GM18868 (cell line): ENCODE measurements around the gene ZNF860.

Experiments
- ATAC-seq: cut with Tn5 transposase; IDR thresholded peaks from one replicate; pipeline ENCODE4 v1.9.1; 2021; ENCODE audit warnings: mild to moderate bottlenecking, moderate library complexity; ENCODE audit not compliant: unreplicated experiment

ZNF860 gene

DNA sequence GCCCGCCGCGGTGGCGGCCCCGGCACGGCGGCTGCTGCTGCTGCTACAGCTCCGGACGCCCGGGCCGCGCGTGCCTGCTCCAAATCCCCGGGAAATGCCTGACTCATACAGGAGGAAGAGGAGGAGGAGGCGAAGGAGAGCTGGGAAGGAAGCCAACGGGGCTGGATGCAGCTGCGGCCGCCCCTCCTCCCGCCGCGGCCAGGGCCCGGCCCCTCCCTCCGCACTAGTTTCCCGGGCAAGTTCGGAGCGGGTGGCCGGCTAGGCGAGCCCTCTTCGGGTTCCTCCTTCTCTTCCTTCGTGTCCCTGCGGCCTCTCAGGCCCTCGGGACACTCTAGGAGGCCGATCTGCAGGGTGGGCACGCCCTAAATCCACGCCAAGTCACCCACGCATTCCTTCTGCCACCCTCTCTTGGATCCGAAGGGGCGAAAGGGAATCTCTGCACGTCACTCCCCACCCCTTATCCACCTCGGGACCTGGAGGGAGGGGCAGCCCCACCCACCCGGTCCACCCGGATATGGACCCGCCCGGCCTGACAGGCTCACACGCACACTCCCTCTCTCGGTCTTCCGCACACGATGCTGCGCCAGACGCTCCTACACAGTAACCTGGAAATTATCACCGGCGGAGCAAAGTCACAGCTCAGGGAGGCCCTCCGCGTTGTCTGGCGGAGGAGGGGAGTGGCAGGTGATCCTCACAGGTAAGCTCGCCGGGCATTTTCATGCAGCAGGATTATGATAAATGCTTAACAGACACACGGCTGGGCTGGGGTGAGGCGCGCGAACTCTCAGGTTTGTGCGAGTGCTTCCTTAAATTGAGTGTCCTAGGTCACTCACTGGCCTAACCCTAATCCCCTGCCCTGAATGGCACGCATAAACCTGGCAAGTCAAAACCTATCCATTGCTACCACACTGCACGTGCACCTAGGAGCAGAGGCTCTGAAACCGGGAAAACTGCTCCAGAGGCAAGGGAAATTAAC, at the start of gene ZNF860, which contains the start of gene OSBPL10:
Gene ZNF860, plus strand, starts transcription at position 545 of the 976 bp plus-strand sequence. CDS start 7,330 bp downstream, outside the sequence.
Gene OSBPL10, minus strand, starts transcription at position 57 of the 976 bp plus-strand sequence. CDS start 83 bp downstream, outside the sequence.
- ATAC-seq: no peak

DNA sequence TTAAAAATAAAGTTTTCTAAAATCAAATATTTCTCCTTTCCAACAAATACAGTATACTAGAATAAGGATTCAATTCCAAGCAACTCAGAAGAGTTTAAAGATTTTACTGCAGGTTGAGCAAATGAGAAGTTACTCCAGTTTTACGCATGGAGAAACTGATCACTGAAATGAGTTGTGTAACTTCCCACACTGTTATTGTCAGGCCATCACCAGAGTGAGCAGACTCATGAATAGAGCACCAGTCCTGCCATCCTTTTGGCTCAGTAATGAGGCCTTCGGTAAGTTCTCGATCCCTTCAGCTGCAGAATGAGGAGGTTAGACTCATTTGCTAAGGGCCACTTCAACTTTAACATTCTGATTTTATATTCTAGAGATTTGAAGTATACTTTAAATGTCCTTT, 48.6 kb upstream of the ZNF860 start:
- ATAC-seq: no peak

- no peak for ATAC-seq
Observed at GRCh38 chr3:31934018-31934417, 47.5 kb upstream of the ZNF860 start.

DNA sequence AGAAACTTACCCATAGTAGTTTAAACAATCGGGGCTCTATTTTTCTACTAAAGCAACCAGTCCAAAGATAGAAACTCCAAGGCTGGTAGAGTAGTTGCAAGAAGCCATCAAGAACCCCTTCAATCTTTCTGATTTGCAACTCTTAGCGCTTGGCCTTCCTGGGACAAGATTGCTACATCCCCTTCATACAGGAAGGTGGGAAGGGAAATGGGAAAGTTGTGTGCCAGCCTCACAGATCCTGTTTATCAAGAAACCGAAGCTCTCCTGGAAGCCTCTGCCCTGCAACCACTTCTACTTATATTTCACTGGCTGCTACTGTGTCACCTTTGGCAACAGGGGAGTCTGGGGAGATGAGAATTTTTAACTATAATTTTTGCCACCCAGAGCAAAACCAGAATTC, 46.7 kb upstream of the ZNF860 start:
- ATAC-seq: no peak

GRCh38 chr3:31936420-31937060, 45.0 kb upstream of the ZNF860 start:
- ATAC-seq: no peak

GRCh38 chr3:31937225-31937624, 44.3 kb upstream of the ZNF860 start:
- no peak for ATAC-seq

GRCh38 chr3:31942446-31942845, 39.1 kb upstream of the ZNF860 start:
- no peak for ATAC-seq

DNA sequence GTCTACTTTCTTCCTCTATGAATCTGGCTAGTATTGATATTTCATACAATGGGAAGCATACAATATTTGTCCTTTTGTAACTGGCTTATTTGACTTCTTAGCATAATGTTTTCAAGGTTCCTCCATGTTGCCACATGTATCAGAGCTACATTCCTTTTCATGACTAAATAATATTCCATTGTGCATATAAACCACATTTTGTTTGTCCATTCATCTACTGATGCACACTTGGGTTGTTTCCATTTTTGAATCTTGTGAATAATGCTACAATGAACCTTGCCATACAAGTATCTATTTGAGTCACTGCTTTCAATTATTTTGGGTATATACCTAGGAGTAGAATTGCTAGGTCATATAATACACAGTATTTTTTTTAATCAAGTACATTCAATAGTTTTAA, 38.5 kb upstream of the ZNF860 start:
- ATAC-seq: no peak

- ATAC-seq: no peak
Observed at GRCh38 chr3:31945738-31946052, 35.9 kb upstream of the ZNF860 start.

DNA sequence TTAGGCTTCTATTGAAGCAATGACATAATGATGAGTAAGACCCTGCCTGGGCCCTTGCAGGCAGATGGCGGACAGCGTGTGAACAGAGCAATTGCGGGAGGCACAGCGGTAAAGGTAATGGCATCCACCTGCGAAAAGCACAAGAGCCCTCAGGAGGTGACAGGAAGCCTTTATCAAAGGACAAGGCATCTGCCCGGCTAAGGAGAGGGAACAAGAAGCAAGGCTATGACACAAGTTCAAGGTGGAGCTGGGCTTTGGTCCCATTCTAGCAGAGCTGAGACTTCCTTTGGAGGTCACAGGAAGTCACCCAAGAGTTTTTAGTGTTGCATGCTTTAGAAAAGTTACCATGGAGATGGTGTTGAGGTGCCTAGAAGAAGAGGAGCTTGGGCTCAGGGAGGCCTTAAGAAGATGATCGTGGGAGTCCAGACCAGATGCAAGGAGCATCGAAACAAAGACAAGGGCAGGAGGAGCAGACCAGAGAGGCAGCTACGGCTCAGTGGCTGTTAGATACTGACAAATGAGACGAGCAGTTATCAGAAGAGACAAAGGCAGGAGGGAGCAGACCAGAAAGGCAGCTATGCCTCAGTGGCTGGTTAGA, 35.0 kb upstream of the ZNF860 start:
- ATAC-seq: no peak

GRCh38 chr3:31947162-31947561, 34.4 kb upstream of the ZNF860 start:
- ATAC-seq: no peak

- no peak for ATAC-seq
Observed at GRCh38 chr3:31947671-31948091, 33.9 kb upstream of the ZNF860 start.

DNA sequence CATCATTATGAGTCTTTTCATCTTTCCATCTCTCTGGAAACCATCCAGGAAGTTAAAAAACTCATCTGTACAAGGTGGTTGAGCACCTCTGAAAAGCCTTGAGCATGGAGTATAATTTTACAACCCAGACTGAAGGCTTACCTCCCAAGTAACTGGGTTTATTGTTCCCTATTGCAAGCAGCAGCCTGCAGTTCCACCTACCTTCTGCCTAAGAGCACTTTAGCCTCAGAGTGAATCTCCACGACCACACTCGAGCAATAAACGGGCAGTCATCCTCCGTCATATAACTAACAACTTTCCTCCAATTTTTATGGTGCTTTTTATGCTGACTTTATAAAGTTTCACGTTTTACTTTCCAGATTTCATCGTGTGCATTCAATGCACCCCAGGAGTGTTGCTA, 33.3 kb upstream of the ZNF860 start:
- ATAC-seq: no peak

DNA sequence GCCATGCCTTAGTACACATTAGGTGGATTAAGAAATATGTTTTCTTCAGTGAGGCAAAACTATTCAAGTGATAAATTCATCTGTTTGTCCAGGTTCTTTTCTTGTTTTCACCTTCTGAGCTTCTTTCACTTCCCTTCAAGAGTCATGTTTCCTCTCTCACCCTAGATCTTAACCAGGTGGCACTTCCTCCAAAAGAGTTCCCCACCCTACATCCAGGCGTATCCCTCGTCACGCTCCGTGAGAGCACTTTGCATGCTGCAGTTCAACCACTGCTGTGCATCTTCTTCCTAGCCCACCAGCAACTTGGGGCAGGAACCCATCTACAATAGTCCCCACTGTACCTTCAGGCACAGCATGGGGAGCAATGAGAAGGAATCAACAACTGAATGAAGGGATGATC, 29.3 kb upstream of the ZNF860 start:
- ATAC-seq: peak; percentile 84

DNA sequence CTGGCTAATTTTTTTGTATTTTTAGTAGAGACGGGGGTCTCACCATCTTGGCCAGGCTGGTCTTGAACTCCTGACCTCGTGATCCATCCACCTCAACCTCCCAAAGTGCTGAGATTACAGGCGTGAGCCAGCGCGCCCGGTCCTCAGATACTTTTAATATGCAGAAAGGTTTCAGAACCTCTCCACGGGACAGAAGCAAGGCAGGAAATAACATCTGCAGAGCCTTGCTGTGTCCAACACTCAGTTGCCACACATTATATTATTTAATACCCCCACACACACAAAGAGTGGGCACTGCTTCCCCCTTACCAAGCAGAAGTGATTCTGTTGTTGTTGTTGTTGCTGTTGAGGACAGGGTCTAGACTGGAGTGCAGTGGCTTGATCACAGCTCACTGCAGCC, 28.5 kb upstream of the ZNF860 start:
- ATAC-seq: no peak

DNA sequence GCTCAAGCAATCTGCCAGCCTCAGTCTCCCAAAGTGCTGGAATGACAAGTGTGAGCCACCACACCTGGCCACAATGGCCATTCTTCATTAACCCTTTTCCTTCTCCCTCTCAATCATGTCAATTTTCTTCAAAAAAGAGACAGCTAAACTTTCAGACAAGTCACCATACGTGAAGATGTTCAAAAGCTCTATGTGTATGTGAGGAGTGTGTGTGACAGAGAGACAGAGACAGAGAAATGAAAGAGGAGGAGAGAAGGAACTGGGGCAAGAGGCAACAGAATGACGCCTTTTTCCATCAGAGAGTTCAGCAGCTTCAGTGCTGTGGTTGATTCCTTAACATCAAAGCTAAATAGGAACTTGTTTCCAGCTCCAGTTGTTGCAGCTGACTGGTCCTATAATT, 27.9 kb upstream of the ZNF860 start:
- no peak for ATAC-seq

- no peak for ATAC-seq
Observed at GRCh38 chr3:31955581-31955980, 26.0 kb upstream of the ZNF860 start.

GRCh38 chr3:31957106-31957505, 24.4 kb upstream of the ZNF860 start:
- ATAC-seq: no peak

DNA sequence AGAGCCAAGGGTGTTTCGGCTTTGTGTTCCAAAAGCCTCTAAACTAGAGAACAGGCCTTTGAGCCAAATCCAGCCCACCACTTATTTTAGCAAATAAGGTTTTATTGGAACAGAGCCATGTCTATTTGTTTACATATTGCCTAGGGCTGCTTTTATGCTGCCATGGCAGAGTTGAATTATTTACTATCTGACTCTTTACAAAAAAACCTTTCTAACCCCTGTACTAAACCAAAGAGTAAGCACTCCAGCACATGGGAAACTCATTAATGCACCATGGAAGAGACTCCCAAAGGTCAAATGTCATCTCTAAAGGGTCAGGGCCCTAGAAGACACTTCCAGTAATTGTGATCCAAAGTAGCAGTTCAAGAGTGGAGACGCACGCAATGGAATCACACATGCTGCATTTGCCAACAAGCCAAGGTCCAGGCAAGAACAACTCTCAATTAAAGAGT, 22.8 kb upstream of the ZNF860 start:
- no peak for ATAC-seq

- no peak for ATAC-seq
Observed at GRCh38 chr3:31959251-31959650, 22.3 kb upstream of the ZNF860 start.

- no peak for ATAC-seq
Observed at GRCh38 chr3:31959951-31960792, 21.4 kb upstream of the ZNF860 start.
